Testis (tissue), 3 donors: ENCODE results near the gene CDKAL1. TPM values are rescaled to one million over a fixed set of nuclear protein-coding genes. Genes with fewer than 3 reads are reported as not detected.

Experiments
- DNase-seq: peaks from one replicate; pipeline ENCODE4 v3.0.0-alpha.2; 2019
- H3K27ac ChIP-seq, 2 donors: fragments of 200-600 bp; sonication (generic); one replicate each; pipeline ENCODE4 v1.5.1; 2019
- H3K27me3 ChIP-seq: fragments of 200-600 bp; sonication (generic); one replicate; pipeline ENCODE4 v1.5.1; 2019
- H3K36me3 ChIP-seq: fragments of 200-600 bp; sonication (generic); one replicate; pipeline ENCODE4 v1.5.1; 2017; ENCODE audit warnings: low read depth; ENCODE audit errors: missing control alignments
- H3K4me1 ChIP-seq: fragments of 200-600 bp; sonication (generic); one replicate; pipeline ENCODE4 v1.5.1; 2019
- H3K4me3 ChIP-seq, 2 donors: fragments of 200-600 bp; sonication (generic); one replicate each; pipeline ENCODE4 v1.5.1; 2017 to 2019
- H3K9me3 ChIP-seq: fragments of 200-600 bp; sonication (generic); one replicate; pipeline ENCODE4 v1.5.1; 2017
- CTCF ChIP-seq, 3 experiments: fragments of 450-650 bp in 2 of 3; fragments of 200-600 bp in 1 of 3; sonication (generic) in 1 of 3; IDR thresholded peaks; one replicate each; pipeline ENCODE4 v1.5.1; 2016 to 2019; ENCODE audit warnings: antibody characterized with exemption in 3 of 3, mild to moderate bottlenecking in 2 of 3, moderate library complexity in 1 of 3
- POLR2A ChIP-seq: fragments of 450-650 bp; IDR thresholded peaks from one replicate; pipeline ENCODE4 v1.6.1; 2017; ENCODE audit warnings: antibody characterized with exemption, mild to moderate bottlenecking, moderate library complexity
- WGBS, 2 donors: methylation state at CpG; one replicate each; pipeline ENCODE4 v1.1.5; 2018; 5-methylcytosine and 5-hydroxymethylcytosine counted together
- intact Hi-C: fragments of 100-400 bp; cut with DNase I; formaldehyde crosslinking; loops from one replicate; pipeline ENCODE4 v1.15.1; 2023; ENCODE audit warnings: low total_unique reads
- polyA plus RNA-seq: library from polyadenylated mRNA; stranded (reverse); fragments of 350-450 nt; fragmentation: Illumina TruSeq; extraction: RNeasy Lipid Tissue Mini Kit (QIAGEN cat#74804); gene quantifications from one replicate; pipeline ENCODE4 v1.2.3, GENCODE V29; 2014; ENCODE audit warnings: low read depth, low replicate concordance; ENCODE audit not compliant: insufficient read depth
- total RNA-seq, 2 donors: library from RNA; depleted of rRNA; stranded (reverse); fragments of >200 nt; gene quantifications; one replicate each; pipeline ENCODE4 v1.2.3, GENCODE V29; 2016

Gene CDKAL1
- total and polyA plus RNA-seq, 3 donors from 2014 or later: 11.1 to 18.5 (median 16.1) TPM

GRCh38 chr6:21202521-21202920, 668.3 kb downstream of the CDKAL1 start:
- Histone ChIP-seq H3K36me3 (no peaks in the 10 kb centered on the region), H3K9me3 (no peaks in the 10 kb centered on the region), H3K4me3 (no peak overlapping the region), H3K27ac (no peak overlapping the region), H3K27me3 (no peaks in the 10 kb centered on the region), H3K4me1 (peaks cover 7% of the 10 kb centered on the region)
- TF ChIP-seq CTCF (IDR thresholded peaks at IDR 0.05) (no peak), POLR2A (no peak)
- intact Hi-C loops: no loop called here
- no peak for DNase-seq
- 81 to 90% methylated on average over 3 of the region's 3 CpGs for WGBS, 2 donors

GRCh38 chr6:21204951-21205350, 670.7 kb downstream of the CDKAL1 start:
- H3K27me3 ChIP-seq: no peaks in the 10 kb centered on the region
- H3K27ac ChIP-seq: no peak overlapping the region
- H3K4me3 ChIP-seq: no peak overlapping the region
- H3K4me1 ChIP-seq: no peaks in the 10 kb centered on the region
- DNase-seq: no peak
- H3K36me3 ChIP-seq: no peaks in the 10 kb centered on the region
- intact Hi-C loops: no loop called here
- WGBS, 2 donors: 44 to 63% methylated on average over 3 of the region's 3 CpGs
- no peaks in the 10 kb centered on the region for H3K9me3 ChIP-seq
- no peak for TF ChIP-seq CTCF (IDR thresholded peaks at IDR 0.05)
- no peak for TF ChIP-seq POLR2A

GRCh38 chr6:21208081-21208795, 674.0 kb downstream of the CDKAL1 start:
- Histone ChIP-seq H3K4me3 (no peak overlapping the region), H3K9me3 (no peaks in the 10 kb centered on the region), H3K27me3 (no peaks in the 10 kb centered on the region), H3K4me1 (no peaks in the 10 kb centered on the region), H3K36me3 (no peaks in the 10 kb centered on the region), H3K27ac (no peak overlapping the region)
- no peak for DNase-seq
- TF ChIP-seq CTCF (IDR thresholded peaks at IDR 0.05) (no peak), POLR2A (no peak)
- WGBS, 2 donors: 78 to 83% methylated on average over 9 of the region's 9 CpGs
- intact Hi-C loops: no loop called here

GRCh38 chr6:21208796-21209186, 674.5 kb downstream of the CDKAL1 start:
- H3K36me3 ChIP-seq: no peaks in the 10 kb centered on the region
- H3K4me3 ChIP-seq: no peak overlapping the region
- H3K4me1 ChIP-seq: no peaks in the 10 kb centered on the region
- 79 to 82% methylated on average over 5 of the region's 5 CpGs for WGBS, 2 donors
- no peak overlapping the region for H3K27ac ChIP-seq
- intact Hi-C loops: no loop called here
- H3K27me3 ChIP-seq: no peaks in the 10 kb centered on the region
- H3K9me3 ChIP-seq: no peaks in the 10 kb centered on the region
- DNase-seq: no peak
- TF ChIP-seq POLR2A: no peak
- TF ChIP-seq CTCF (IDR thresholded peaks at IDR 0.05): no peak

- WGBS, 2 donors: 82 to 89% methylated on average over 3 of the region's 3 CpGs
- no peak for TF ChIP-seq CTCF (IDR thresholded peaks at IDR 0.05)
- TF ChIP-seq POLR2A: no peak
- Histone ChIP-seq H3K4me1 (no peaks in the 10 kb centered on the region), H3K27ac (no peak overlapping the region), H3K36me3 (no peaks in the 10 kb centered on the region), H3K27me3 (no peaks in the 10 kb centered on the region), H3K9me3 (no peaks in the 10 kb centered on the region), H3K4me3 (no peak overlapping the region)
- intact Hi-C loops: no loop called here
- no peak for DNase-seq
These were observed 679.2 kb downstream of the CDKAL1 start for GRCh38 chr6:21213492-21213891.
